Parathyroid adenoma (tissue), 2 donors: ENCODE measurements around the gene NHERF1.

Experiments used
- H2AFZ ChIP-seq: fragments of 300-600 bp; sonication (generic); one replicate; pipeline ENCODE4 v1.7.0; 2017; ENCODE audit warnings: antibody characterized with exemption, mild to moderate bottlenecking
- H3K27ac ChIP-seq: fragments of 300-600 bp; sonication (generic); one replicate; pipeline ENCODE4 v1.7.0; 2017
- H3K27me3 ChIP-seq: fragments of 300-600 bp; sonication (generic); one replicate; pipeline ENCODE4 v1.7.0; 2017; ENCODE audit warnings: low read length; ENCODE audit not compliant: control insufficient read depth, insufficient read depth
- H3K36me3 ChIP-seq: fragments of 300-600 bp; sonication (generic); one replicate; pipeline ENCODE4 v1.7.0; 2017; ENCODE audit warnings: low read length; ENCODE audit not compliant: control insufficient read depth, insufficient read depth
- H3K4me1 ChIP-seq: fragments of 300-600 bp; sonication (generic); one replicate; pipeline ENCODE4 v1.7.0; 2017; ENCODE audit warnings: control low read depth
- H3K4me2 ChIP-seq: fragments of 300-600 bp; sonication (generic); one replicate; pipeline ENCODE4 v1.7.0; 2017; ENCODE audit warnings: low read length
- H3K4me3 ChIP-seq: fragments of 300-600 bp; sonication (generic); one replicate; pipeline ENCODE4 v1.7.0; 2017; ENCODE audit warnings: low read depth, low read length
- H3K79me2 ChIP-seq: fragments of 300-600 bp; sonication (generic); one replicate; pipeline ENCODE4 v1.7.0; 2017; ENCODE audit warnings: control low read depth
- H3K9ac ChIP-seq: fragments of 300-600 bp; sonication (generic); one replicate; pipeline ENCODE4 v1.7.0; 2017; ENCODE audit warnings: mild to moderate bottlenecking
- H3K9me3 ChIP-seq: fragments of 300-600 bp; sonication (generic); one replicate; pipeline ENCODE4 v1.7.0; 2017; ENCODE audit warnings: low read length; ENCODE audit not compliant: control insufficient read depth
- CTCF ChIP-seq: fragments of 300-600 bp; sonication (generic); IDR thresholded peaks from one replicate; pipeline ENCODE4 v1.7.0; 2017; ENCODE audit warnings: antibody characterized with exemption, mild to moderate bottlenecking
- donor health status: primary hyperparathyroidism.

Gene NHERF1

GRCh38 chr17:74796866-74797265 is 48.4 kb downstream of the NHERF1 start:
- H2AFZ ChIP-seq, result no peak overlapping the region
- H3K9ac ChIP-seq, result no peak overlapping the region
- H3K27ac ChIP-seq, result no peak overlapping the region
- no peak overlapping the region for H3K4me2 ChIP-seq
- TF ChIP-seq CTCF, result no peak
- H3K79me2 ChIP-seq, result no peaks in the 10 kb centered on the region
- H3K36me3 ChIP-seq, result no peaks in the 10 kb centered on the region
- no peaks in the 10 kb centered on the region for H3K4me1 ChIP-seq
- no peaks in the 10 kb centered on the region for H3K27me3 ChIP-seq
- H3K9me3 ChIP-seq, result no peaks in the 10 kb centered on the region
- H3K4me3 ChIP-seq, result no peak overlapping the region

- Histone ChIP-seq H3K36me3 (no peaks in the 10 kb centered on the region), H3K4me1 (no peaks in the 10 kb centered on the region)
Observed at GRCh38 chr17:74797824-74798223, 49.4 kb downstream of the NHERF1 start.

GRCh38 chr17:74798239-74798707 is 49.8 kb downstream of the NHERF1 start:
- Histone ChIP-seq H3K27me3 (no peaks in the 10 kb centered on the region), H2AFZ (no peak overlapping the region), H3K36me3 (no peaks in the 10 kb centered on the region), H3K4me1 (no peaks in the 10 kb centered on the region), H3K9me3 (no peaks in the 10 kb centered on the region), H3K4me2 (no peak overlapping the region), H3K9ac (no peak overlapping the region), H3K4me3 (no peak overlapping the region), H3K79me2 (no peaks in the 10 kb centered on the region), H3K27ac (no peak overlapping the region)
- no peak for TF ChIP-seq CTCF

More at GRCh38 chr17:74797824-74798223, 49.4 kb downstream of the NHERF1 start:
- Histone ChIP-seq H3K27ac (no peak overlapping the region), H3K9me3 (no peaks in the 10 kb centered on the region), H3K27me3 (no peaks in the 10 kb centered on the region), H3K9ac (no peak overlapping the region), H2AFZ (no peak overlapping the region), H3K4me2 (no peak overlapping the region), H3K79me2 (no peaks in the 10 kb centered on the region), H3K4me3 (no peak overlapping the region)
- no peak for TF ChIP-seq CTCF

GRCh38 chr17:74799097-74799496 is 50.7 kb downstream of the NHERF1 start:
- Histone ChIP-seq H3K36me3 (no peaks in the 10 kb centered on the region), H3K27ac (no peak overlapping the region), H3K27me3 (no peaks in the 10 kb centered on the region), H2AFZ (no peak overlapping the region), H3K4me2 (no peak overlapping the region), H3K9ac (no peak overlapping the region), H3K79me2 (no peaks in the 10 kb centered on the region), H3K9me3 (no peaks in the 10 kb centered on the region), H3K4me3 (no peak overlapping the region), H3K4me1 (no peaks in the 10 kb centered on the region)
- TF ChIP-seq CTCF, result no peak

- no peak for TF ChIP-seq CTCF
- Histone ChIP-seq H3K9ac (no peak overlapping the region), H3K4me1 (no peaks in the 10 kb centered on the region), H3K4me2 (no peak overlapping the region), H3K4me3 (no peak overlapping the region), H3K9me3 (no peaks in the 10 kb centered on the region), H3K27me3 (no peaks in the 10 kb centered on the region), H3K36me3 (no peaks in the 10 kb centered on the region), H3K79me2 (no peaks in the 10 kb centered on the region), H3K27ac (no peak overlapping the region), H2AFZ (no peak overlapping the region)
Observed at GRCh38 chr17:74800531-74800930, 52.1 kb downstream of the NHERF1 start.
